Prostate gland (tissue), 2 donors: Measurements from ENCODE around the gene SLU7.

ENCODE experiments used
- POLR2AphosphoS5 ChIP-seq: sonication (generic); formaldehyde crosslinking; IDR thresholded peaks from one replicate; pipeline ENCODE4 v1.6.1; 2017; ENCODE audit warnings: antibody characterized with exemption
- TF ChIP-seq, protein P1 (sequence below), 4 experiments: fragments of 200-600 bp in 2 of 4; fragments of 450-650 bp in 2 of 4; sonication (generic) in 2 of 4; IDR thresholded peaks; 1 replicate in 3 of 4; 2 replicates in 1 of 4; pipeline ENCODE4 v1.5.1; 2016 to 2019; ENCODE audit warnings: antibody characterized with exemption in 4 of 4, mild to moderate bottlenecking in 2 of 4, moderate library complexity in 2 of 4

DNA sequence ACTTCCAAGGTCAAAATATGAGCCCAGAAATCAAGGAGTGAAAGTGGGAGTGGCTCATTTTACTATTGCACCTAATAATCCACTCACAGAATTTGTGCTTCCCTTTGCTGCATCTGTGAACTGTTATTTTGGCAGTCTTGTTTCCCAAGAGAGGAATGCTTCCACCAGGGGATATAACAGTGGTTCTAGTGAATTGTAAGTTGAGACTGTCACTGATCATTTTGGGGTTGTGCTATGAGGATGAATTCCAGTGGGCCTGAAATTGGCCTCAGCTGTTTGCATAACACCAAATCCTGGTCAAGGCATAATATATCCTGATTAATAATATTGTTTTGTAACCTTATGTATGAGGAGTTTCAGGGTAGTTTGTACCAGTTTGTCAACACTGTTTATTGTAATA, 33.4 kb downstream of the SLU7 start:
- TF ChIP-seq POLR2AphosphoS5 = no peak
- TF ChIP-seq, protein P1, sequence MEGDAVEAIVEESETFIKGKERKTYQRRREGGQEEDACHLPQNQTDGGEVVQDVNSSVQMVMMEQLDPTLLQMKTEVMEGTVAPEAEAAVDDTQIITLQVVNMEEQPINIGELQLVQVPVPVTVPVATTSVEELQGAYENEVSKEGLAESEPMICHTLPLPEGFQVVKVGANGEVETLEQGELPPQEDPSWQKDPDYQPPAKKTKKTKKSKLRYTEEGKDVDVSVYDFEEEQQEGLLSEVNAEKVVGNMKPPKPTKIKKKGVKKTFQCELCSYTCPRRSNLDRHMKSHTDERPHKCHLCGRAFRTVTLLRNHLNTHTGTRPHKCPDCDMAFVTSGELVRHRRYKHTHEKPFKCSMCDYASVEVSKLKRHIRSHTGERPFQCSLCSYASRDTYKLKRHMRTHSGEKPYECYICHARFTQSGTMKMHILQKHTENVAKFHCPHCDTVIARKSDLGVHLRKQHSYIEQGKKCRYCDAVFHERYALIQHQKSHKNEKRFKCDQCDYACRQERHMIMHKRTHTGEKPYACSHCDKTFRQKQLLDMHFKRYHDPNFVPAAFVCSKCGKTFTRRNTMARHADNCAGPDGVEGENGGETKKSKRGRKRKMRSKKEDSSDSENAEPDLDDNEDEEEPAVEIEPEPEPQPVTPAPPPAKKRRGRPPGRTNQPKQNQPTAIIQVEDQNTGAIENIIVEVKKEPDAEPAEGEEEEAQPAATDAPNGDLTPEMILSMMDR (IDR thresholded peaks at IDR 0.05) = no peak
